Measurements from ENCODE around the gene CAPZB. TPM values are rescaled to one million over a fixed set of nuclear protein-coding genes. Genes with fewer than 3 reads are reported as not detected.
A peak's percentile ranks its signal among the peaks of the same experiment; 100 is the strongest.

CAPZB gene
- total RNA-seq, 2 experiments from 2014 or later = 335 to 340 TPM

DNA sequence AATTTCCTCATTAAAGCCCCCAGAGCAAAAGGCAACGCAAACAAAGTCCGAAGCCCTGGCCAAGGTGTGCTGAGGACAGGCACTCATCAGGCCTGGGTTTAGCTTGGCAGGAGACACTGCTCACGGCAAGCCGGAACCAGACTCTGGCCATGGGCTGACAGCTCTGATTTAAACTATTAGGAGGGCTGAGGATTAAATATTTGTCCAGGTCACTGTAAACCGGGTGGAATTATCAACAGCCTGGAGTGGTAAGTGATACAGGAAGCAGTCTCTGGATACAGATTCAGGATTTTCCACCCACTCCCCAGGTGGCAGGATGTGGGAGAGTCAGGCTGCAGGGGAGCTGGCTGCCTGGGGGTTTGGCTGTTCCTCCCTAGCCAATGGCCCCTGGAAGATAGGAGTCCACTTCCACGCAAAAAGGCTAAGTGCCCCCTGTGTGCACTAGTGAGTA is 130.8 kb downstream of the CAPZB start:
- Mint-ChIP-seq H3K9me3 (no peaks in the 10 kb centered on the region), H3K27me3 (no peaks in the 10 kb centered on the region), H3K27ac (no peak overlapping the region), H3K4me1 (ENCODE audit: low read depth) (peaks cover 6% of the 10 kb centered on the region), H3K36me3 (ENCODE audit: low read depth) (peaks cover 15% of the 10 kb centered on the region), H3K4me3 (no peak overlapping the region)
- ATAC-seq (no peak), DNase-seq (no peak)
- ChIA-PET CTCF (interaction anchor here (0.9 to 2.7 kb wide), 3 partner anchors 13 to 307 kb away, joined by 3 to 10 read pairs (median 5); no protein-coding TSS in a partner anchor), POLR2A (interaction anchor here (0.8 kb wide), 1 partner anchor 58 kb away, joined by 3 read pairs; no protein-coding TSS in a partner anchor)
- TF ChIP-seq, protein P1, sequence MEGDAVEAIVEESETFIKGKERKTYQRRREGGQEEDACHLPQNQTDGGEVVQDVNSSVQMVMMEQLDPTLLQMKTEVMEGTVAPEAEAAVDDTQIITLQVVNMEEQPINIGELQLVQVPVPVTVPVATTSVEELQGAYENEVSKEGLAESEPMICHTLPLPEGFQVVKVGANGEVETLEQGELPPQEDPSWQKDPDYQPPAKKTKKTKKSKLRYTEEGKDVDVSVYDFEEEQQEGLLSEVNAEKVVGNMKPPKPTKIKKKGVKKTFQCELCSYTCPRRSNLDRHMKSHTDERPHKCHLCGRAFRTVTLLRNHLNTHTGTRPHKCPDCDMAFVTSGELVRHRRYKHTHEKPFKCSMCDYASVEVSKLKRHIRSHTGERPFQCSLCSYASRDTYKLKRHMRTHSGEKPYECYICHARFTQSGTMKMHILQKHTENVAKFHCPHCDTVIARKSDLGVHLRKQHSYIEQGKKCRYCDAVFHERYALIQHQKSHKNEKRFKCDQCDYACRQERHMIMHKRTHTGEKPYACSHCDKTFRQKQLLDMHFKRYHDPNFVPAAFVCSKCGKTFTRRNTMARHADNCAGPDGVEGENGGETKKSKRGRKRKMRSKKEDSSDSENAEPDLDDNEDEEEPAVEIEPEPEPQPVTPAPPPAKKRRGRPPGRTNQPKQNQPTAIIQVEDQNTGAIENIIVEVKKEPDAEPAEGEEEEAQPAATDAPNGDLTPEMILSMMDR (IDR thresholded peaks at IDR 0.05) = no peak
- intact Hi-C loops (cut with micrococcal nuclease) = no loop called here

DNA sequence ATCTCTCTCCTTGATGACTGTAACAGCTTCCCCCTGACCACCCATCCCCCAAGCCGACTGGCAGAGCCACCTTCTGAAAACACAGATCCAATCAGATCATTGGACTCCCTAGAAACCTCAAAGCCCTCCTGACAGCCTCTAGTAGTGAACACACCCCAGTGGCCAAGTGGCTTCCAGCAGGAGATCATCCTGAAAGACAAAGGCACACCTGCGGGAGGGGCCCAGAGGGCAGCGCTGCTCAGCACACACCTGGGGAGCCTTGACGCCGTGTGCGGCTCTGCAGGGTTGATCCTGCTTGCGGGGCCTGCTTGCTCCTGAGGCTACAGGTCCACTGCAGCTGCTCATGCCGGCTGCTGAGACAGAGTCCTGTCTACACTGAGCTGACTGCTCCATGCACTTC is 131.7 kb downstream of the CAPZB start:
- no peak overlapping the region for H3K27ac Mint-ChIP-seq
- H3K4me3 Mint-ChIP-seq = no peak overlapping the region
- DNase-seq (no peak), ATAC-seq (no peak)
- intact Hi-C loops (cut with micrococcal nuclease) = no loop called here
- peaks cover under 1% of the 10 kb centered on the region for H3K4me1 Mint-ChIP-seq (ENCODE audit: low read depth)
- no peaks in the 10 kb centered on the region for H3K27me3 Mint-ChIP-seq
- CTCF ChIA-PET = interaction anchor here (0.8 to 2.7 kb wide), 3 partner anchors 12 to 308 kb away, joined by 3 to 10 read pairs (median 3); no protein-coding TSS in a partner anchor
- POLR2A ChIA-PET = interaction anchor here (0.8 to 1.1 kb wide), 2 partner anchors 41 to 57 kb away, joined by 3 read pairs; no protein-coding TSS in a partner anchor
- TF ChIP-seq, protein P1 (IDR thresholded peaks at IDR 0.05) = no peak
- peaks cover 16% of the 10 kb centered on the region for H3K36me3 Mint-ChIP-seq (ENCODE audit: low read depth)
- H3K9me3 Mint-ChIP-seq = no peaks in the 10 kb centered on the region

DNA sequence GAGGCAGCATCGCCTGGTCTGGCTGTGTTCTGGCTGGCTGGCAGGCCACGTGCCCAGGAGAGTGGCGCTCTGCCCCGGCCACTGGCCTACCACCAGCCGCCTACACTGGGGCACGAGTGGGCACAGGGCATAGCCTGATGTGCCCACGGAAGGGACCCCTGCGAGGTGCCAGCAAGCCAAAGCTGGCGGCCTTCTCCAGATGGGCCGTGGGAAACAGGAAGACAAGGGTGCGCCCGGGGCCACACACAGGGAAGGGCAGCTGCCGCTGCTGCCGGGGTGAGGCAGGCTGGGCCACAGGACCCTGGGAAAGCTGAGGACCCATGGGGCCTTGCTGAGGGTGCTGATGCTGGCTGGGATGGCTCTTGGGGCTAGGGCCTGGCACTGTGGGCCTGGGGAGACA is 132.5 kb downstream of the CAPZB start:
- Mint-ChIP-seq H3K4me1 (ENCODE audit: low read depth) (no peaks in the 10 kb centered on the region), H3K4me3 (no peak overlapping the region), H3K27ac (no peak overlapping the region), H3K9me3 (no peaks in the 10 kb centered on the region), H3K36me3 (ENCODE audit: low read depth) (peaks cover 16% of the 10 kb centered on the region), H3K27me3 (no peaks in the 10 kb centered on the region)
- intact Hi-C loops (cut with micrococcal nuclease) = no loop called here
- CTCF ChIA-PET = interaction anchor here (0.8 to 1.7 kb wide), 2 partner anchors 15 to 309 kb away, joined by 3 read pairs; no protein-coding TSS in a partner anchor
- POLR2A ChIA-PET = interaction anchor here (1.1 kb wide), 1 partner anchor 42 kb away, joined by 3 read pairs; no protein-coding TSS in a partner anchor
- DNase-seq (no peak), ATAC-seq (no peak)
- TF ChIP-seq, protein P1 (IDR thresholded peaks at IDR 0.05) = no peak

DNA sequence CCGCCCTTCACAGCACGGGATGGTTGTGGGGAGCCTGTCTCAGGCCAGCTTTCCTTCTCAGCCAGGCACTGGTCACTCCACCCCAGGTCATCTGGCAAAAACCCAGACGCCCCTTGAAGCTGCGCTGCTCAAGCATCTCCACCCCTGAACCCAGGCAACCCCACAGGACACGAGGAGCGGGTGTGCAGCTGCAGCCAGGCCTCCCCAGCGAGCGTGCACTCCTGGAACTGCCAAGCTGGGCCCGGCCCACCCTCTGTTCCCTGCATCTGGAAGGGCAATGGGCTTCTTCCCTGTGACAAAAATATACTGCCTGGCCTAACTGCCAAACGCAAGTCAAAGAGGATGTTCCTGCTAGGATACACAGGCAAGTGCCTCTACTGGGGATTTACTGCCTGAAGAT is 133.5 kb downstream of the CAPZB start:
- intact Hi-C loops (cut with micrococcal nuclease) = no loop called here
- Mint-ChIP-seq H3K9me3 (no peaks in the 10 kb centered on the region), H3K4me1 (ENCODE audit: low read depth) (no peaks in the 10 kb centered on the region), H3K36me3 (ENCODE audit: low read depth) (peaks cover 12% of the 10 kb centered on the region), H3K27me3 (no peaks in the 10 kb centered on the region), H3K4me3 (no peak overlapping the region), H3K27ac (no peak overlapping the region)
- TF ChIP-seq, protein P1 (IDR thresholded peaks at IDR 0.05) = no peak
- ATAC-seq (no peak), DNase-seq (no peak)
- CTCF ChIA-PET = no interaction called here
- POLR2A ChIA-PET = interaction anchor here (0.7 kb wide), 1 partner anchor 69 kb away, joined by 3 read pairs; no protein-coding TSS in a partner anchor

DNA sequence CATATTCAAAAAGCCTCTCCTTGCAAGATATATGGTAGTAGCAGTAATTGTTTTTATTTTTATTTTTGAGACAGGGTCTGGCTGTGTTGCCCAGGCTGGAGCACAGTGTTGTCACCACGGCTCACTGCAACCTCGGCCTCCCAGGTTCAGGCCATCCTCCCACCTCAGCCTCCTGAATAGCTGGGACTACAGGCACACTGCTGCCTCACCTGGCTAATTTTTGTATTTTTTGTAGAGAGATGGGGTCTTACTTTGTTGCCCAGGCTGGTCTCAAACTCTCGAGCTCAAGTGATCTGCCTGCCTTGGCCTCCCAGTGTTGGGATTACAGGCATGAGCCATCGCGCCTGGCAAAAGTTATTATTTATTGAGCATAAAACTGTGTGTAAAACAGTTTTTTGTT is 134.8 kb downstream of the CAPZB start:
- intact Hi-C loops (cut with micrococcal nuclease) = no loop called here
- Mint-ChIP-seq H3K36me3 (ENCODE audit: low read depth) (peaks cover 9% of the 10 kb centered on the region), H3K4me3 (no peak overlapping the region), H3K4me1 (ENCODE audit: low read depth) (no peaks in the 10 kb centered on the region), H3K9me3 (no peaks in the 10 kb centered on the region), H3K27me3 (no peaks in the 10 kb centered on the region), H3K27ac (peak overlapping the region; percentile 30)
- TF ChIP-seq, protein P1 (IDR thresholded peaks at IDR 0.05) = no peak
- CTCF ChIA-PET = interaction anchor here (0.6 to 0.9 kb wide), 3 partner anchors 41 to 303 kb away, joined by 3 read pairs; no protein-coding TSS in a partner anchor
- POLR2A ChIA-PET = no interaction called here
- ATAC-seq (no peak), DNase-seq (no peak)

Measured in activated CD8-positive, alpha-beta T cell treated with anti-CD3 and anti-CD28 coated beads for 36 hours (primary cell).